ENCODE results near the gene PPDPF. TPM values are rescaled to one million over a fixed set of nuclear protein-coding genes. Genes with fewer than 3 reads are reported as not detected.

Gene PPDPF
- total and polyA plus RNA-seq, 2 donors (not counting 1 experiment from before 2014, with no cell fraction given): 34.0 to 58.0 TPM

- no peak overlapping the region for H3K9ac ChIP-seq (ENCODE audit: insufficient read depth, low read length)
- H3K4me3 ChIP-seq (replicated peaks in 1 of 4; ENCODE audit: control extremely low read depth in 1 of 4, insufficient read depth in 1 of 4, low read depth in 3 of 4, low read length in 4 of 4): no peak overlapping the region
- H2AFZ ChIP-seq (ENCODE audit: low read length): no peak overlapping the region
- H3K4me2 ChIP-seq (ENCODE audit: extremely low read depth, insufficient read depth, low read length): no peak overlapping the region
- no peak for DNase-seq (ENCODE audit: low read depth in 2 of 2)
- H3K4me1 ChIP-seq (ENCODE audit: control insufficient read depth, extremely low read depth, insufficient read depth, low read length): no peaks in the 10 kb centered on the region
- TF ChIP-seq CTCF (conservative IDR thresholded peaks at IDR 0.05 in 1 of 2, IDR thresholded peaks at IDR 0.05 in 1 of 2; ENCODE audit: low read depth in 1 of 2, low read length in 2 of 2): no peak
- TF ChIP-seq EZH2 (IDR thresholded peaks at IDR 0.05; ENCODE audit: low read length, missing control alignments): no peak
- H4K20me1 ChIP-seq (ENCODE audit: control insufficient read depth, extremely low read depth, insufficient read depth, low read length): no peaks in the 10 kb centered on the region
- H3K9me3 ChIP-seq (ENCODE audit: control insufficient read depth, insufficient read depth, low read depth, low read length): no peaks in the 10 kb centered on the region
- no peaks in the 10 kb centered on the region for H3K27me3 ChIP-seq (ENCODE audit: control insufficient read depth, insufficient read depth, low read length)
- peaks cover 18% of the 10 kb centered on the region for H3K36me3 ChIP-seq (ENCODE audit: control insufficient read depth, insufficient read depth, low read length)
- no peaks in the 10 kb centered on the region for H3K79me2 ChIP-seq (ENCODE audit: control insufficient read depth, insufficient read depth, low read length)
- no peak overlapping the region for H3K27ac ChIP-seq (ENCODE audit: insufficient read depth, low read length)
Measured at GRCh38 chr20:63567136-63567385, 46.5 kb downstream of the PPDPF start.

GRCh38 chr20:63567386-63568169 lies 47.0 kb downstream of the PPDPF start:
- Histone ChIP-seq H3K27ac (ENCODE audit: insufficient read depth, low read length) (no peak overlapping the region), H3K4me1 (ENCODE audit: control insufficient read depth, extremely low read depth, insufficient read depth, low read length) (no peaks in the 10 kb centered on the region), H3K79me2 (ENCODE audit: control insufficient read depth, insufficient read depth, low read length) (no peaks in the 10 kb centered on the region), H3K27me3 (ENCODE audit: control insufficient read depth, insufficient read depth, low read length) (no peaks in the 10 kb centered on the region), H3K9ac (ENCODE audit: insufficient read depth, low read length) (no peak overlapping the region), H3K36me3 (ENCODE audit: control insufficient read depth, insufficient read depth, low read length) (peaks cover 19% of the 10 kb centered on the region), H4K20me1 (ENCODE audit: control insufficient read depth, extremely low read depth, insufficient read depth, low read length) (no peaks in the 10 kb centered on the region), H3K4me3 (replicated peaks in 1 of 4; ENCODE audit: control extremely low read depth in 1 of 4, insufficient read depth in 1 of 4, low read depth in 3 of 4, low read length in 4 of 4) (no peak overlapping the region), H2AFZ (ENCODE audit: low read length) (no peak overlapping the region), H3K9me3 (ENCODE audit: control insufficient read depth, insufficient read depth, low read depth, low read length) (no peaks in the 10 kb centered on the region), H3K4me2 (ENCODE audit: extremely low read depth, insufficient read depth, low read length) (no peak overlapping the region)
- no peak for DNase-seq (ENCODE audit: low read depth in 2 of 2)
- no peak for TF ChIP-seq EZH2 (IDR thresholded peaks at IDR 0.05; ENCODE audit: low read length, missing control alignments)
- TF ChIP-seq CTCF (conservative IDR thresholded peaks at IDR 0.05 in 1 of 2, IDR thresholded peaks at IDR 0.05 in 1 of 2; ENCODE audit: low read depth in 1 of 2, low read length in 2 of 2): no peak

DNA sequence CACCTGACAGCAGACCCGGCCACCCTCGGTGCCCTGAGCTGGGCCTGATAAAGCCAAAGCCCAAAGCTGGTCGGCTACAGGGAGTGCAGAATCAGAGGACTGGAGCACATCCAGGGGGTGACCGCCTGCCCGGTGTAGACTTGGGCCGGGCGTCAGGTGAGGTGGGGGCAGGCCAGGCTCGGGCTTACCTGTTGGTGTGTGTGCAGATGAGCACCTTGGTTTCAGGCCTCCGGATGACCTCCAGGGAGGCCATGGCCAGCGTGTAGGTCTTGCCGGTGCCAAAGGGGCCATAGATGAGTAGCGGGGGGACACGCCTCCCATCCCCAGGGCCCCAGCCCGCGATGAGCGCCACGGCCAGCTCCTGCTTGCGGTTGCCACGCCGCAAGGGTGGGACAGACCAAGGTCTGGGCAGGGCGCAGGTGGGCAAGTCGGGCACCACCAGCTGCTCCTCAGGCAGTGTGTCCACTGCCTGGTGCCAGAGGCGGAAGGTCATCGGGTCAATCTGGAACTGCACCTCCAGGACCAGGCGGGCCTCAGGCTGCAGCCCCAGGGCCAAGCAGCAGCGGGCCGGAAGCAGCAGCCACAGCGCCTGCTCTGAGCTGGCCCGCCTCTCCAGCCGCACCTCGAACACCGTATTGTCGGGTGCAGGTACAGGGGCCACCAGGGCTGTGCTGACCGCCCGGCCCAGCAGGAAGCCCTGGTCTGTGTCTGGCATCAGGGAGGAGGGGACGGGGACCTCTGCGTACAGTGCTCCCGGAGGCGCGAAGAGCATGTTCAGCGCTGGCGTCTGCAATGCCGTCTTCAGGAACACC lies 47.8 kb downstream of the PPDPF start:
- Histone ChIP-seq H3K27ac (ENCODE audit: insufficient read depth, low read length) (no peak overlapping the region), H3K9me3 (ENCODE audit: control insufficient read depth, insufficient read depth, low read depth, low read length) (no peaks in the 10 kb centered on the region), H3K36me3 (ENCODE audit: control insufficient read depth, insufficient read depth, low read length) (peaks cover 16% of the 10 kb centered on the region), H3K4me2 (ENCODE audit: extremely low read depth, insufficient read depth, low read length) (no peak overlapping the region), H3K4me3 (replicated peaks in 1 of 4; ENCODE audit: control extremely low read depth in 1 of 4, insufficient read depth in 1 of 4, low read depth in 3 of 4, low read length in 4 of 4) (no peak overlapping the region), H3K4me1 (ENCODE audit: control insufficient read depth, extremely low read depth, insufficient read depth, low read length) (peaks cover 2% of the 10 kb centered on the region), H3K79me2 (ENCODE audit: control insufficient read depth, insufficient read depth, low read length) (peaks cover 4% of the 10 kb centered on the region), H3K9ac (ENCODE audit: insufficient read depth, low read length) (no peak overlapping the region), H2AFZ (ENCODE audit: low read length) (no peak overlapping the region), H3K27me3 (ENCODE audit: control insufficient read depth, insufficient read depth, low read length) (no peaks in the 10 kb centered on the region), H4K20me1 (ENCODE audit: control insufficient read depth, extremely low read depth, insufficient read depth, low read length) (no peaks in the 10 kb centered on the region)
- TF ChIP-seq CTCF (conservative IDR thresholded peaks at IDR 0.05 in 1 of 2, IDR thresholded peaks at IDR 0.05 in 1 of 2; ENCODE audit: low read depth in 1 of 2, low read length in 2 of 2): no peak
- TF ChIP-seq EZH2 (IDR thresholded peaks at IDR 0.05; ENCODE audit: low read length, missing control alignments): no peak
- no peak for DNase-seq (ENCODE audit: low read depth in 2 of 2)
